Vagina (tissue), 2 donors: ENCODE data around the gene PRSS58.

Experiments used
- CTCF ChIP-seq, 3 experiments: fragments of 450-650 bp in 2 of 3; fragments of 200-600 bp in 1 of 3; sonication (generic) in 1 of 3; IDR thresholded peaks; one replicate each; pipeline ENCODE4 v1.5.1; 2017 to 2019; ENCODE audit warnings: antibody characterized with exemption in 3 of 3, mild to moderate bottlenecking in 2 of 3, moderate library complexity in 2 of 3
- POLR2A ChIP-seq, 2 donors: fragments of 450-650 bp; IDR thresholded peaks; one replicate each; pipeline ENCODE4 v1.6.1; 2017; ENCODE audit warnings: antibody characterized with exemption in 2 of 2, mild to moderate bottlenecking in 2 of 2, moderate library complexity in 2 of 2
- POLR2AphosphoS5 ChIP-seq, 2 donors: sonication (generic); formaldehyde crosslinking; IDR thresholded peaks; one replicate each; pipeline ENCODE4 v1.9.0; 2017; ENCODE audit warnings: antibody characterized with exemption in 2 of 2, mild to moderate bottlenecking in 2 of 2, low read depth in 1 of 2; ENCODE audit not compliant: insufficient read depth in 1 of 2

- TF ChIP-seq CTCF (IDR thresholded peaks at IDR 0.05) (no peak), POLR2A (IDR thresholded peaks at IDR 0.05) (no peak), POLR2AphosphoS5 (IDR thresholded peaks at IDR 0.05; ENCODE audit: insufficient read depth in 1 of 2, low read depth in 1 of 2) (no peak)
Observed at GRCh38 chr7:142307246-142307900, 49.5 kb upstream of the PRSS58 start.
